K562 (cell line): ENCODE data around the gene GNA15. TPM values are rescaled to one million over a fixed set of nuclear protein-coding genes. Genes with fewer than 3 reads are reported as not detected.

Experiments
- ATAC-seq: fragments of 200-7000 bp; cut with Tn5 transposase; 3 replicates; pipeline ENCODE4 v1.9.1; 2020; ENCODE audit warnings: moderate library complexity
- BruUV-seq: library from RNA; stranded (reverse); fragments of 400-500 nt; replicated peaks from 2 replicates; lab custom pipeline; 2021; lab: Mats Ljungman, UMichigan
- CTCF ChIA-PET: fragments of 300-600 bp; formaldehyde crosslinking; extraction: SDS; loops from one replicate; lab custom pipeline; 2021; ENCODE audit warnings: low intra/inter-chr PET ratio; lab: Yijun Ruan, JAX
- POLR2A ChIA-PET: fragments of 300-600, 350-650 bp; sonication (Branson Sonifier 250); formaldehyde crosslinking; extraction: SDS; loops from one replicate; lab custom pipeline; 2021; ENCODE audit warnings: antibody characterized with exemption, inconsistent platforms; lab: Yijun Ruan, JAX
- DNase-seq, 4 experiments: peaks; one replicate each; pipeline versions ENCODE4 v3.0.0 to v3.0.0-alpha.2; 2011 to 2018; ENCODE audit warnings: low spot score in 3 of 4, mixed read lengths in 3 of 4; ENCODE audit errors: extremely low read depth in 1 of 4
- FAIRE-seq: peaks from 2 replicates; lab custom pipeline; 2011; peaks lifted over from hg19 to GRCh38; lab: Jason Lieb, UNC
- H2AFZ ChIP-seq: 2 replicates; pipeline ENCODE4 v1.6.0; 2011; ENCODE audit warnings: low read depth, low read length, control low read depth, inconsistent platforms
- H3K27ac ChIP-seq: fragments of 200-600 bp; 3 replicates; pipeline ENCODE4 v1.8.0; 2011; ENCODE audit warnings: low read depth, mild to moderate bottlenecking, control low read depth, inconsistent platforms, low read length, moderate library complexity, mixed read lengths; ENCODE audit errors: extremely low read depth
- H3K27me3 ChIP-seq, 2 experiments: fragments of 300-600 bp in 1 of 2; 2 replicates in 1 of 2; 3 replicates in 1 of 2; pipeline versions ENCODE4 v1.6.0 to v1.8.0; 2011; ENCODE audit warnings: inconsistent platforms in 2 of 2, low read length in 2 of 2, mild to moderate bottlenecking in 1 of 2, mixed read lengths in 1 of 2, moderate library complexity in 1 of 2; ENCODE audit not compliant: control insufficient read depth in 2 of 2, insufficient read depth in 2 of 2
- H3K36me3 ChIP-seq: fragments of 300-600 bp; 3 replicates; pipeline ENCODE4 v1.8.0; 2011; ENCODE audit warnings: mild to moderate bottlenecking, low read length, inconsistent platforms; ENCODE audit not compliant: control insufficient read depth, insufficient read depth
- H3K4me1 ChIP-seq, 2 experiments: fragments of 200-600 bp in 1 of 2; replicated peaks in 1 of 2; 2 replicates in 1 of 2; 3 replicates in 1 of 2; pipeline versions ENCODE4 v1.5.1 to v1.8.0; 2011; ENCODE audit warnings: inconsistent platforms in 2 of 2, low read length in 2 of 2, mild to moderate bottlenecking in 1 of 2, mixed read lengths in 1 of 2, moderate library complexity in 1 of 2; ENCODE audit not compliant: control insufficient read depth in 2 of 2, insufficient read depth in 2 of 2
- H3K4me2 ChIP-seq: 2 replicates; pipeline ENCODE4 v1.6.1; 2011; ENCODE audit warnings: low read length, control low read depth, inconsistent platforms, mixed read lengths; ENCODE audit not compliant: insufficient read depth
- H3K4me3 ChIP-seq: fragments of 200-600 bp; sonication (generic), shearing (Covaris generic); 2 replicates; pipeline ENCODE4 v1.5.1; 2016; ENCODE audit warnings: control low read depth, inconsistent platforms
- H3K79me2 ChIP-seq: fragments of 200-600 bp; 3 replicates; pipeline ENCODE4 v1.8.0; 2011; ENCODE audit warnings: low read length, inconsistent platforms; ENCODE audit not compliant: control insufficient read depth, insufficient read depth
- H3K9ac ChIP-seq, 2 experiments: 2 replicates each; pipeline versions ENCODE4 v1.6.0 to v1.6.1; 2011; ENCODE audit warnings: low read depth in 2 of 2, low read length in 2 of 2, control low read depth in 1 of 2, inconsistent platforms in 1 of 2, mild to moderate bottlenecking in 1 of 2, mixed read lengths in 1 of 2; ENCODE audit not compliant: insufficient read depth in 1 of 2
- H3K9me1 ChIP-seq: one replicate; pipeline ENCODE4 v1.6.0; 2011; ENCODE audit warnings: inconsistent platforms, mild to moderate bottlenecking, low read length, moderate library complexity; ENCODE audit not compliant: control insufficient read depth, insufficient read depth
- H3K9me3 ChIP-seq: replicated peaks from 2 replicates; pipeline ENCODE4 v1.5.1; 2011; ENCODE audit warnings: low read depth, low read length, inconsistent platforms; ENCODE audit not compliant: control insufficient read depth, insufficient read depth
- H4K20me1 ChIP-seq: replicated peaks from 2 replicates; pipeline ENCODE4 v1.6.1; 2011; ENCODE audit warnings: low read length, inconsistent platforms, mixed read lengths; ENCODE audit not compliant: control insufficient read depth, insufficient read depth
- CC2D1A ChIP-seq: fragments of 450-650 bp; IDR thresholded peaks from 2 replicates; pipeline ENCODE4 v1.6.1; 2017; ENCODE audit warnings: mild to moderate bottlenecking
- ELF2 ChIP-seq: fragments of 250-450 bp; sonication (Bioruptor Pico); IDR thresholded peaks from 2 replicates; pipeline ENCODE4 v1.5.0; 2021; ENCODE audit warnings: mild to moderate bottlenecking
- ESRRA ChIP-seq: fragments of 450-650 bp; IDR thresholded peaks from 2 replicates; pipeline ENCODE4 v1.6.1; 2014; ENCODE audit warnings: low read depth, mild to moderate bottlenecking, moderate library complexity, borderline replicate concordance
- FOXK1 ChIP-seq: sonication (generic); formaldehyde crosslinking; IDR thresholded peaks from 2 replicates; pipeline ENCODE4 v1.8.0; 2022; ENCODE audit warnings: missing genetic modification reagents, mild to moderate bottlenecking, borderline replicate concordance
- PHTF2 ChIP-seq: fragments of 250-450 bp; sonication (Bioruptor Pico); IDR thresholded peaks from 2 replicates; pipeline ENCODE4 v1.5.0; 2021; ENCODE audit warnings: mild to moderate bottlenecking
- POLR3G ChIP-seq: IDR thresholded peaks from 2 replicates; pipeline ENCODE4 v1.6.1; 2011; ENCODE audit not compliant: insufficient read length, insufficient replicate concordance; ENCODE audit errors: extremely low read depth
- PTTG1 ChIP-seq: fragments of 450-650 bp; IDR thresholded peaks from 2 replicates; pipeline ENCODE4 v1.6.1; 2016; ENCODE audit warnings: low read depth, mild to moderate bottlenecking, missing genetic modification characterization, missing compliant biosample characterization
- SIX5 ChIP-seq, 2 experiments: IDR thresholded peaks; 2 replicates each; pipeline ENCODE4 v1.6.1; 2011; ENCODE audit warnings: low read length in 2 of 2, borderline replicate concordance in 1 of 2, low read depth in 1 of 2, mild to moderate bottlenecking in 1 of 2, moderate library complexity in 1 of 2; ENCODE audit not compliant: insufficient read depth in 1 of 2
- SMAD1 ChIP-seq: fragments of 150-350 bp; IDR thresholded peaks from 2 replicates; pipeline ENCODE4 v1.6.1; 2014; ENCODE audit warnings: low read length, low read depth; ENCODE audit not compliant: partially characterized antibody
- SOX6 ChIP-seq: fragments of 450-650 bp; IDR thresholded peaks from 2 replicates; pipeline ENCODE4 v1.6.1; 2014; ENCODE audit warnings: mild to moderate bottlenecking
- TAF7 ChIP-seq: fragments of 450-650 bp; IDR thresholded peaks from 2 replicates; pipeline ENCODE4 v1.6.1; 2016; ENCODE audit warnings: missing genetic modification characterization, missing compliant biosample characterization
- TEAD1 ChIP-seq, 2 experiments: fragments of 450-650 bp in 1 of 2; sonication (generic) in 1 of 2; formaldehyde crosslinking; IDR thresholded peaks; 2 replicates each; pipeline versions ENCODE4 v1.4.0 to v1.8.0; 2020 to 2022; ENCODE audit warnings: mild to moderate bottlenecking in 2 of 2, missing genetic modification reagents in 1 of 2
- WHSC1 ChIP-seq: IDR thresholded peaks from one replicate; pipeline ENCODE4 v1.6.1; 2012; ENCODE audit warnings: low read length, control low read depth, inconsistent platforms
- ZBTB8A ChIP-seq: fragments of 450-650 bp; IDR thresholded peaks from 2 replicates; pipeline ENCODE4 v1.6.1; 2018; ENCODE audit warnings: mild to moderate bottlenecking, moderate library complexity; ENCODE audit not compliant: partially characterized antibody
- ZFP30 ChIP-seq: fragments of 250-450 bp; sonication (Bioruptor Pico); IDR thresholded peaks from 2 replicates; pipeline ENCODE4 v1.8.0; 2022; ENCODE audit warnings: moderate library complexity, mild to moderate bottlenecking, inconsistent platforms, borderline replicate concordance
- ZNF518B ChIP-seq: fragments of 250-450 bp; sonication (Bioruptor Pico); IDR thresholded peaks from 2 replicates; pipeline ENCODE4 v1.5.0; 2021; ENCODE audit warnings: mild to moderate bottlenecking, moderate library complexity
- ZNF57 ChIP-seq: fragments of 450-650 bp; formaldehyde crosslinking; IDR thresholded peaks from 2 replicates; pipeline ENCODE4 v1.4.0; 2020; ENCODE audit warnings: mild to moderate bottlenecking, moderate library complexity
- WGBS: fragments of 100-300 bp; shearing (Covaris generic); methylation state at CpG from one replicate; pipeline ENCODE4 v1.1.6; 2016; ENCODE audit warnings: low coverage, mixed read lengths; ENCODE audit not compliant: insufficient coverage; ENCODE audit errors: missing lambda C conversion rate; 5-methylcytosine and 5-hydroxymethylcytosine counted together
- in situ Hi-C: fragments of 300-500 bp; cut with MboI; formaldehyde crosslinking; loops from 4 replicates; pipeline ENCODE4 v1.15.0; 2018; ENCODE audit warnings: inconsistent platforms, mixed read lengths
- intact Hi-C: fragments of 100-400 bp; cut with micrococcal nuclease; formaldehyde crosslinking; loops from 2 replicates; pipeline ENCODE4 v1.14.2; 2022
- polyA plus RNA-seq, 8 experiments: library from polyadenylated mRNA; depleted of rRNA in 4 of 8; stranded (reverse) in 5 of 8; unstranded in 3 of 8; fragments of >200 nt; fragmentation: Nextera tagmentation in 2 of 8; fragmentation: Illumina TruSeq in 1 of 8; extraction: Ambion mirVana in 2 of 8; extraction: Trizol in 1 of 8; gene quantifications; 2 replicates each; pipeline versions ENCODE4 v1.2.1 to v1.2.3, GENCODE V29; 2011 to 2014; ENCODE audit warnings: inconsistent platforms in 1 of 8, missing spikeins in 1 of 8
- total RNA-seq, 7 experiments: library from RNA; depleted of rRNA in 6 of 7; stranded (reverse); fragments of >200 nt in 6 of 7; fragmentation: Illumina TruSeq in 2 of 7; extraction: Trizol in 2 of 7; gene quantifications; 2 replicates each; pipeline versions ENCODE4 v1.2.1 to v1.2.3, GENCODE V29; 2011 to 2021; ENCODE audit warnings: low replicate concordance in 1 of 7
- TF ChIP-seq, protein P1 (sequence below): fragments of 450-650 bp; formaldehyde crosslinking; IDR thresholded peaks from 2 replicates; pipeline ENCODE4 v1.4.0; 2022; ENCODE audit warnings: mild to moderate bottlenecking, moderate library complexity

GNA15 gene
- total and polyA plus RNA-seq, 9 of the 15 experiments (the other 6 are each of a cell fraction or from before 2014, with no cell fraction given), result 0.03 to 0.24 (median 0.11) TPM; not detected in 1

- TF ChIP-seq TEAD1 (CRISPR knock-in tag; IDR thresholded peaks at IDR 0.05), result no peak
- TF ChIP-seq, protein P1, sequence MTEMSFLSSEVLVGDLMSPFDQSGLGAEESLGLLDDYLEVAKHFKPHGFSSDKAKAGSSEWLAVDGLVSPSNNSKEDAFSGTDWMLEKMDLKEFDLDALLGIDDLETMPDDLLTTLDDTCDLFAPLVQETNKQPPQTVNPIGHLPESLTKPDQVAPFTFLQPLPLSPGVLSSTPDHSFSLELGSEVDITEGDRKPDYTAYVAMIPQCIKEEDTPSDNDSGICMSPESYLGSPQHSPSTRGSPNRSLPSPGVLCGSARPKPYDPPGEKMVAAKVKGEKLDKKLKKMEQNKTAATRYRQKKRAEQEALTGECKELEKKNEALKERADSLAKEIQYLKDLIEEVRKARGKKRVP (CRISPR knock-in tag), result no peak
- no peak for TF ChIP-seq SIX5 (IDR thresholded peaks at IDR 0.05; ENCODE audit: borderline replicate concordance in 1 of 2, insufficient read depth in 1 of 2, low read depth in 1 of 2, low read length in 2 of 2)
Observed at GRCh38 chr19:3189702-3190469, 54.1 kb downstream of the GNA15 start (continued).

GRCh38 chr19:3190470-3190770, 54.6 kb downstream of the GNA15 start:
- CTCF ChIA-PET, result no interaction called here
- Histone ChIP-seq H3K36me3 (peaks cover 70% of the 10 kb centered on the region; the same call in 2 of the 3 replicates), H3K27me3 (no peaks in the 10 kb centered on the region), H3K27ac (no peak overlapping the region), H3K9me1 (no peaks in the 10 kb centered on the region), H4K20me1 (peaks cover 33% of the 10 kb centered on the region; the same call in 1 of the 2 replicates), H3K79me2 (peaks cover 84% of the 10 kb centered on the region), H3K9ac (peak overlapping the region in 1 of 2 experiments; percentile 99; a peak in 2 of 4 replicates), H3K9me3 (no peaks in the 10 kb centered on the region), H3K4me3 (no peak overlapping the region), H2AFZ (no peak overlapping the region), H3K4me2 (no peak overlapping the region), H3K4me1 (peaks cover 21 to 94% of the 10 kb centered on the region in 2 experiments)
- ATAC-seq (no peak), FAIRE-seq (no peak), DNase-seq (no peak)
- POLR2A ChIA-PET, result no interaction called here
- BruUV-seq, result no TSS peak
- in situ Hi-C loops, result no loop called here
- intact Hi-C loops, result no loop called here
- 94% methylated on average over 12 of the region's 18 CpGs for WGBS
- TF ChIP-seq ZBTB8A (no peak), ELF2 (CRISPR knock-in tag) (no peak), CC2D1A (no peak), PHTF2 (CRISPR knock-in tag) (no peak), ESRRA (no peak), FOXK1 (no peak), ZNF518B (CRISPR knock-in tag) (no peak), ZNF57 (CRISPR knock-in tag) (no peak), ZFP30 (CRISPR knock-in tag) (no peak), POLR3G (no peak), TAF7 (tag) (no peak), PTTG1 (no peak), SMAD1 (no peak), WHSC1 (no peak), SOX6 (no peak)
